H1 (cell line): ENCODE measurements around the gene NETO2. TPM values are rescaled to one million over a fixed set of nuclear protein-coding genes. Genes with fewer than 3 reads are reported as not detected.
A peak's percentile ranks its signal among the peaks of the same experiment; 100 is the strongest.

Experiments used
- CTCF ChIA-PET: fragments of 300-600 bp; sonication (Branson Sonifier 250); formaldehyde crosslinking; loops from one replicate; lab custom pipeline; 2021; ENCODE audit not compliant: partially characterized antibody; lab: Charles Lee
- POLR2A ChIA-PET: fragments of 300-600 bp; sonication (Branson Sonifier 250); formaldehyde crosslinking; loops from one replicate; lab custom pipeline; 2021; ENCODE audit warnings: inconsistent platforms; ENCODE audit not compliant: partially characterized antibody; lab: Charles Lee
- DNase-seq, 2 experiments: peaks; one replicate each; pipeline versions ENCODE4 v3.0.0 to v3.0.0-alpha.2; 2010 to 2022; ENCODE audit warnings: low spot score in 2 of 2, low read depth in 1 of 2, mixed read lengths in 1 of 2
- FAIRE-seq: peaks from 2 replicates; lab custom pipeline; 2011; peaks lifted over from hg19 to GRCh38; lab: Jason Lieb, UNC
- H2AFZ ChIP-seq: 2 replicates; pipeline ENCODE4 v1.8.1; 2012; ENCODE audit warnings: low read length, inconsistent platforms
- H2AK5ac ChIP-seq: 2 replicates; pipeline ENCODE4 v1.6.1; 2013; ENCODE audit warnings: low read depth, low read length
- H2BK120ac ChIP-seq: replicated peaks from 2 replicates; pipeline ENCODE3; 2013; ENCODE audit warnings: low read depth, low read length, inconsistent platforms
- H2BK12ac ChIP-seq: 2 replicates; pipeline ENCODE4 v1.6.1; 2013; ENCODE audit warnings: low read depth, low read length
- H2BK15ac ChIP-seq: 2 replicates; pipeline ENCODE4 v1.6.1; 2013; ENCODE audit warnings: low read length
- H2BK20ac ChIP-seq: 2 replicates; pipeline ENCODE4 v1.6.1; 2013; ENCODE audit warnings: low read length
- H2BK5ac ChIP-seq: 2 replicates; pipeline ENCODE4 v1.6.1; 2013; ENCODE audit warnings: low read depth, low read length
- H3K14ac ChIP-seq: 2 replicates; pipeline ENCODE4 v1.6.1; 2013; ENCODE audit warnings: inconsistent platforms; ENCODE audit not compliant: insufficient read length
- H3K18ac ChIP-seq: 2 replicates; pipeline ENCODE4 v1.6.1; 2013; ENCODE audit warnings: low read length; ENCODE audit errors: extremely low read depth
- H3K23ac ChIP-seq: 2 replicates; pipeline ENCODE4 v1.6.1; 2013; ENCODE audit warnings: inconsistent platforms; ENCODE audit not compliant: insufficient read length
- H3K23me2 ChIP-seq: 2 replicates; pipeline ENCODE4 v1.6.1; 2013; ENCODE audit warnings: low read depth, low read length
- H3K27ac ChIP-seq: 2 replicates; pipeline ENCODE4 v1.6.1; 2011; ENCODE audit warnings: low read depth, low read length, inconsistent platforms
- H3K27me3 ChIP-seq, 4 experiments: replicated peaks in 1 of 4; 1 replicate in 1 of 4; 2 replicates in 3 of 4; pipeline versions ENCODE4 v1.6.1 to v1.8.1; 2011 to 2013; ENCODE audit warnings: low read length in 3 of 4, mild to moderate bottlenecking in 3 of 4, inconsistent platforms in 2 of 4, mixed read lengths in 2 of 4, moderate library complexity in 1 of 4; ENCODE audit not compliant: control insufficient read depth in 3 of 4, insufficient read depth in 3 of 4; ENCODE audit errors: extremely low read depth in 1 of 4
- H3K36me3 ChIP-seq, 4 experiments: 2 replicates each; pipeline versions ENCODE4 v1.6.1 to v1.8.1; 2011 to 2013; ENCODE audit warnings: mild to moderate bottlenecking in 4 of 4, low read length in 3 of 4, moderate library complexity in 2 of 4, control low read depth in 1 of 4, inconsistent platforms in 1 of 4; ENCODE audit not compliant: insufficient read depth in 4 of 4, control insufficient read depth in 2 of 4
- H3K4ac ChIP-seq: replicated peaks from 2 replicates; pipeline ENCODE3; 2013; ENCODE audit warnings: low read length, low read depth, mixed read lengths, inconsistent platforms; ENCODE audit not compliant: insufficient read length
- H3K4me1 ChIP-seq, 4 experiments: replicated peaks in 1 of 4; 1 replicate in 1 of 4; 2 replicates in 3 of 4; pipeline versions ENCODE4 v1.6.1 to v1.8.1; 2011 to 2013; ENCODE audit warnings: low read length in 3 of 4, inconsistent platforms in 2 of 4, mixed read lengths in 1 of 4; ENCODE audit not compliant: insufficient read depth in 4 of 4, control insufficient read depth in 3 of 4
- H3K4me2 ChIP-seq, 2 experiments: 2 replicates each; pipeline versions ENCODE4 v1.6.1 to v1.8.1; 2011 to 2013; ENCODE audit warnings: low read depth in 2 of 2, low read length in 2 of 2, control low read depth in 1 of 2, inconsistent platforms in 1 of 2, mild to moderate bottlenecking in 1 of 2; ENCODE audit not compliant: insufficient read depth in 1 of 2
- H3K4me3 ChIP-seq, 4 experiments: fragments of 200-600, 300-600 bp in 1 of 4; sonication (generic), shearing (Covaris generic), sonication (Bioruptor Twin) in 1 of 4; 2 replicates each; pipeline versions ENCODE4 v1.5.1 to v1.8.1; 2011 to 2016; ENCODE audit warnings: low read length in 4 of 4, low read depth in 3 of 4, control low read depth in 2 of 4, inconsistent platforms in 2 of 4, mild to moderate bottlenecking in 2 of 4, mixed read lengths in 1 of 4, moderate library complexity in 1 of 4; ENCODE audit not compliant: insufficient read depth in 2 of 4; ENCODE audit errors: extremely low read depth in 1 of 4
- H3K56ac ChIP-seq: replicated peaks from 2 replicates; pipeline ENCODE3; 2013; ENCODE audit warnings: low read depth, mild to moderate bottlenecking, mixed read lengths, low read length, inconsistent platforms; ENCODE audit not compliant: insufficient read length
- H3K79me1 ChIP-seq: 2 replicates; pipeline ENCODE4 v1.6.1; 2013; ENCODE audit warnings: low read depth, low read length, control low read depth
- H3K79me2 ChIP-seq, 2 experiments: 2 replicates each; pipeline versions ENCODE4 v1.6.1 to v1.8.1; 2012 to 2013; ENCODE audit warnings: low read length in 2 of 2, mild to moderate bottlenecking in 2 of 2, inconsistent platforms in 1 of 2; ENCODE audit not compliant: insufficient read depth in 2 of 2, control insufficient read depth in 1 of 2
- H3K9ac ChIP-seq, 4 experiments: replicated peaks in 1 of 4; 1 replicate in 1 of 4; 2 replicates in 3 of 4; pipeline versions ENCODE4 v1.6.1 to v1.8.1; 2011 to 2013; ENCODE audit warnings: low read depth in 3 of 4, low read length in 3 of 4, control low read depth in 2 of 4, mild to moderate bottlenecking in 2 of 4, moderate library complexity in 2 of 4, inconsistent platforms in 1 of 4; ENCODE audit errors: extremely low read depth in 1 of 4
- H3K9me3 ChIP-seq, 2 experiments: 2 replicates each; pipeline versions ENCODE4 v1.6.1 to v1.8.1; 2012 to 2013; ENCODE audit warnings: mild to moderate bottlenecking in 2 of 2, moderate library complexity in 2 of 2, control low read depth in 1 of 2, inconsistent platforms in 1 of 2, low read depth in 1 of 2, low read length in 1 of 2, mixed read lengths in 1 of 2; ENCODE audit not compliant: insufficient read depth in 2 of 2
- H4K20me1 ChIP-seq, 2 experiments: replicated peaks in 1 of 2; 2 replicates each; pipeline versions ENCODE3 to v1.8.1; 2011 to 2013; ENCODE audit warnings: inconsistent platforms in 2 of 2, low read length in 2 of 2, mild to moderate bottlenecking in 1 of 2; ENCODE audit not compliant: insufficient read depth in 2 of 2, control insufficient read depth in 1 of 2
- H4K5ac ChIP-seq: 2 replicates; pipeline ENCODE4 v1.6.1; 2013; ENCODE audit warnings: low read length, low read depth, mixed read lengths, inconsistent platforms; ENCODE audit not compliant: insufficient read length
- H4K8ac ChIP-seq: 2 replicates; pipeline ENCODE4 v1.8.0; 2013; ENCODE audit warnings: mild to moderate bottlenecking, moderate library complexity, low read length, inconsistent platforms; ENCODE audit not compliant: insufficient read depth; ENCODE audit errors: extremely low read depth
- H4K91ac ChIP-seq: replicated peaks from 2 replicates; pipeline ENCODE3; 2013; ENCODE audit warnings: low read length, mixed read lengths, inconsistent platforms; ENCODE audit not compliant: insufficient read length
- JUND ChIP-seq: IDR thresholded peaks from 2 replicates; pipeline ENCODE4 v1.6.1; 2011; ENCODE audit warnings: mild to moderate bottlenecking, improper control_type of control experiment, low read length
- SIN3A ChIP-seq, 2 experiments: IDR thresholded peaks in 1 of 2; conservative IDR thresholded peaks in 1 of 2; 2 replicates each; pipeline ENCODE4 v1.6.1; 2011 to 2012; ENCODE audit warnings: low read length in 2 of 2, improper control_type of control experiment in 1 of 2, low read depth in 1 of 2, mild to moderate bottlenecking in 1 of 2
- SP4 ChIP-seq: IDR thresholded peaks from 2 replicates; pipeline ENCODE4 v1.6.1; 2012; ENCODE audit warnings: low read length, inconsistent platforms
- WGBS, 2 experiments: shearing (Covaris generic) in 1 of 2; methylation state at CpG; one replicate each; pipeline versions ENCODE4 v1.1.6 to v1.1.7; 2013 to 2015; ENCODE audit warnings: low lambda C conversion rate in 2 of 2, mixed read lengths in 2 of 2, inconsistent platforms in 1 of 2, low coverage in 1 of 2, missing lambda C conversion rate in 1 of 2; ENCODE audit not compliant: insufficient replicate concordance in 2 of 2, insufficient coverage in 1 of 2, insufficient read length in 1 of 2; ENCODE audit errors: extremely low coverage in 1 of 2, missing lambda C conversion rate in 1 of 2; 5-methylcytosine and 5-hydroxymethylcytosine counted together
- polyA plus RNA-seq, 7 experiments: library from polyadenylated mRNA; depleted of rRNA in 3 of 7; stranded (reverse) in 5 of 7; unstranded in 2 of 7; fragments of >200 nt in 5 of 7; fragments of 200-250 nt in 2 of 7; gene quantifications; 1 replicate in 5 of 7; 2 replicates in 1 of 7; 4 replicates in 1 of 7; pipeline versions ENCODE4 v1.2.1 to v1.2.3, GENCODE V29; 2011 to 2013; ENCODE audit warnings: missing spikeins in 2 of 7, mixed read lengths in 2 of 7
- total RNA-seq: library from RNA; stranded (reverse); fragmentation: NEBNext Ultra II Directional; extraction: Animal tissue kit (Norgen Biotek cat#: 25700); gene quantifications from 2 replicates; pipeline ENCODE4 v1.2.1, GENCODE V29; 2021

Gene NETO2
- total and polyA plus RNA-seq, 2 of the 8 experiments (the other 6 are each of a cell fraction or from before 2014, with no cell fraction given): 9.4 to 12.5 TPM

- Histone ChIP-seq H3K36me3 (peaks cover 0 to 5% (median 1%) of the 10 kb centered on the region in 4 experiments; a peak in 3 of 8 replicates), H3K79me1 (no peaks in the 10 kb centered on the region), H4K91ac (no peak overlapping the region), H4K20me1 (no peaks in the 10 kb centered on the region), H3K4me1 (peaks cover 0 to 5% (median 1%) of the 10 kb centered on the region in 4 experiments; a peak in 2 of 7 replicates), H3K4me2 (peak overlapping the region; percentile 23 to 29), H3K18ac (no peak overlapping the region), H3K14ac (no peak overlapping the region), H2AK5ac (no peak overlapping the region), H3K23ac (no peak overlapping the region), H2BK5ac (no peak overlapping the region), H3K9ac (no peak overlapping the region), H2BK20ac (no peak overlapping the region), H2BK120ac (no peak overlapping the region), H2BK15ac (no peak overlapping the region), H3K4ac (no peak overlapping the region), H3K23me2 (no peaks in the 10 kb centered on the region), H2AFZ (no peak overlapping the region), H3K9me3 (no peaks in the 10 kb centered on the region), H4K8ac (no peak overlapping the region), H2BK12ac (no peak overlapping the region), H3K56ac (no peak overlapping the region), H3K4me3 (no peak overlapping the region), H3K27me3 (no peaks in the 10 kb centered on the region), H3K79me2 (no peaks in the 10 kb centered on the region), H4K5ac (no peak overlapping the region), H3K27ac (no peak overlapping the region)
- ChIA-PET CTCF (interaction anchor here (1.5 kb wide), 1 partner anchor 62 kb away, joined by 4 read pairs; no protein-coding TSS in a partner anchor), POLR2A (no interaction called here)
- peak; percentile 63 for FAIRE-seq
- WGBS, 2 experiments: 36% methylated on average over 5 of the region's 5 CpGs; no CpG with 5 or more reads in 1 of the 2 experiments
- no peak for DNase-seq
- TF ChIP-seq SIN3A (conservative IDR thresholded peaks at IDR 0.05 in 1 of 2, IDR thresholded peaks at IDR 0.05 in 1 of 2; ENCODE audit: low read depth in 1 of 2, low read length in 2 of 2) (0 out of 4 replicates have a peak, but pooled peaks of 1 of the 2 experiments have one; percentile 25), SP4 (no peak), JUND (no peak)
Observed at GRCh38 chr16:47079860-47080259, 63.9 kb downstream of the NETO2 start.
